GM12878 (cell line): ENCODE measurements around the gene SMIM20. TPM values are rescaled to one million over a fixed set of nuclear protein-coding genes. Genes with fewer than 3 reads are reported as not detected.

Source experiments
- ATAC-seq: fragments of 200-7000 bp; cut with Tn5 transposase; 3 replicates; pipeline ENCODE4 v1.9.1; 2020; ENCODE audit warnings: mild to moderate bottlenecking, moderate library complexity
- BruUV-seq: library from RNA; stranded (reverse); fragments of 400-500 nt; replicated peaks from 2 replicates; lab custom pipeline; 2021; lab: Mats Ljungman, UMichigan
- CTCF ChIA-PET: fragments of 300-600 bp; sonication (Branson Sonifier 250); formaldehyde crosslinking; extraction: SDS; loops from one replicate; lab custom pipeline; 2021; ENCODE audit warnings: inconsistent platforms; lab: Yijun Ruan, JAX
- POLR2A ChIA-PET: fragments of 350-600 bp; formaldehyde crosslinking; extraction: SDS; loops from one replicate; lab custom pipeline; 2021; ENCODE audit warnings: inconsistent platforms; lab: Charles Lee
- RAD21 ChIA-PET: fragments of 300-600 bp; sonication (Branson Sonifier 250); formaldehyde crosslinking; loops from one replicate; lab custom pipeline; 2023; ENCODE audit warnings: antibody characterized with exemption; ENCODE audit not compliant: unreplicated experiment; lab: Charles Lee
- SMC1A ChIA-PET: fragments of 300-600 bp; sonication (Branson Sonifier 250); formaldehyde crosslinking; loops from one replicate; lab custom pipeline; 2023; ENCODE audit not compliant: unreplicated experiment, uncharacterized antibody; lab: Charles Lee
- DNase-seq: peaks from one replicate; pipeline ENCODE4 v3.0.0-alpha.2; 2011; ENCODE audit warnings: low read depth, low spot score
- FAIRE-seq: peaks from 3 replicates; lab custom pipeline; 2011; peaks lifted over from hg19 to GRCh38; lab: Jason Lieb, UNC
- H2AFZ ChIP-seq: 2 replicates; pipeline ENCODE4 v1.6.0; 2011; ENCODE audit warnings: low read depth, low read length, control low read depth; ENCODE audit not compliant: control insufficient read depth
- H3K27ac ChIP-seq: 2 replicates; pipeline ENCODE4 v1.5.1; 2011; ENCODE audit warnings: control low read depth; ENCODE audit not compliant: control insufficient read depth, insufficient read depth
- H3K27me3 ChIP-seq, 2 experiments: replicated peaks in 1 of 2; 2 replicates each; pipeline versions ENCODE4 v1.6.0 to v1.6.1; 2011; ENCODE audit warnings: low read length in 1 of 2; ENCODE audit not compliant: control insufficient read depth in 2 of 2, insufficient read depth in 2 of 2
- H3K36me3 ChIP-seq, 2 experiments: 2 replicates each; pipeline ENCODE4 v1.5.1; 2011; ENCODE audit warnings: low read length in 1 of 2; ENCODE audit not compliant: control insufficient read depth in 2 of 2, insufficient read depth in 2 of 2
- H3K4me1 ChIP-seq: 2 replicates; pipeline ENCODE4 v1.6.1; 2011; ENCODE audit warnings: mild to moderate bottlenecking, low read length, moderate library complexity, mixed read lengths; ENCODE audit not compliant: control insufficient read depth, insufficient read depth
- H3K4me2 ChIP-seq: 2 replicates; pipeline ENCODE4 v1.6.0; 2011; ENCODE audit warnings: control low read depth; ENCODE audit not compliant: control insufficient read depth, insufficient read depth
- H3K4me3 ChIP-seq: fragments of 200-600 bp; sonication (generic); 2 replicates; pipeline ENCODE4 v1.5.1; 2016
- H3K79me2 ChIP-seq: 2 replicates; pipeline ENCODE4 v1.6.0; 2011; ENCODE audit warnings: low read length; ENCODE audit not compliant: control insufficient read depth, insufficient read depth
- H3K9ac ChIP-seq: 2 replicates; pipeline ENCODE4 v1.8.0; 2011; ENCODE audit warnings: low read length, control low read depth, mixed read lengths; ENCODE audit not compliant: control insufficient read depth, insufficient read depth
- H3K9me3 ChIP-seq: replicated peaks from 3 replicates; pipeline ENCODE4 v1.5.1; 2011; ENCODE audit warnings: mild to moderate bottlenecking, low read length; ENCODE audit not compliant: control insufficient read depth, insufficient read depth
- H4K20me1 ChIP-seq: 2 replicates; pipeline ENCODE4 v1.6.0; 2011; ENCODE audit not compliant: control insufficient read depth, insufficient read depth
- CEBPB ChIP-seq, 2 experiments: fragments of 150-350 bp in 1 of 2; IDR thresholded peaks; 2 replicates each; pipeline ENCODE4 v1.6.1; 2012 to 2014; ENCODE audit warnings: low read depth in 2 of 2, low read length in 2 of 2, borderline replicate concordance in 1 of 2, inconsistent platforms in 1 of 2
- CEBPZ ChIP-seq: fragments of 150-350 bp; IDR thresholded peaks from 2 replicates; pipeline ENCODE4 v1.6.1; 2016; ENCODE audit warnings: low read depth, low read length
- EGR1 ChIP-seq, 2 experiments: IDR thresholded peaks; 1 replicate in 1 of 2; 2 replicates in 1 of 2; pipeline ENCODE4 v1.6.1; 2011 to 2012; ENCODE audit warnings: low read depth in 2 of 2, low read length in 2 of 2, borderline replicate concordance in 1 of 2, mild to moderate bottlenecking in 1 of 2, moderate library complexity in 1 of 2
- HCFC1 ChIP-seq: fragments of 150-350 bp; IDR thresholded peaks from 2 replicates; pipeline ENCODE4 v1.6.1; 2014; ENCODE audit warnings: low read length
- IKZF2 ChIP-seq, 2 experiments: fragments of 450-650 bp; IDR thresholded peaks; 2 replicates each; pipeline ENCODE4 v1.6.1; 2017; ENCODE audit warnings: mild to moderate bottlenecking in 2 of 2, moderate library complexity in 2 of 2
- IRF3 ChIP-seq: fragments of 450-650 bp; IDR thresholded peaks from 2 replicates; pipeline ENCODE4 v1.6.1; 2014; ENCODE audit warnings: mild to moderate bottlenecking
- KLF5 ChIP-seq: fragments of 450-650 bp; IDR thresholded peaks from 2 replicates; pipeline ENCODE4 v1.6.1; 2014; ENCODE audit warnings: mild to moderate bottlenecking; ENCODE audit not compliant: partially characterized antibody
- MTA2 ChIP-seq: fragments of 450-650 bp; IDR thresholded peaks from 2 replicates; pipeline ENCODE4 v1.6.1; 2016; ENCODE audit warnings: low read depth, mild to moderate bottlenecking, moderate library complexity
- SPI1 ChIP-seq: IDR thresholded peaks from 2 replicates; pipeline ENCODE4 v1.6.1; 2011; ENCODE audit warnings: low read depth, mild to moderate bottlenecking, low read length, moderate library complexity, borderline replicate concordance; ENCODE audit not compliant: insufficient read depth
- STAT3 ChIP-seq: IDR thresholded peaks from 2 replicates; pipeline ENCODE4 v1.6.1; 2011; ENCODE audit warnings: low read depth, low read length, improper control_type of control experiment
- ZBTB40 ChIP-seq: fragments of 450-650 bp; IDR thresholded peaks from 2 replicates; pipeline ENCODE4 v1.6.1; 2016; ENCODE audit warnings: mild to moderate bottlenecking, moderate library complexity, borderline replicate concordance
- ZZZ3 ChIP-seq: IDR thresholded peaks from 2 replicates; pipeline ENCODE4 v1.6.1; 2011; ENCODE audit warnings: low read depth; ENCODE audit not compliant: control insufficient read depth, insufficient read length
- WGBS: methylation state at CpG from one replicate; pipeline ENCODE4 v1.1.6; 2016; ENCODE audit warnings: low lambda C conversion rate; ENCODE audit not compliant: insufficient replicate concordance, insufficient coverage; ENCODE audit errors: missing lambda C conversion rate; 5-methylcytosine and 5-hydroxymethylcytosine counted together
- in situ Hi-C: fragments of 300-500 bp; cut with MboI; formaldehyde crosslinking; loops from 9 replicates; pipeline ENCODE4 v1.14.3; 2018; ENCODE audit warnings: mixed read lengths
- intact Hi-C: fragments of 100-400 bp; cut with micrococcal nuclease; formaldehyde crosslinking; loops from one replicate; pipeline ENCODE4 v1.14.2; 2022; ENCODE audit not compliant: unreplicated experiment
- polyA plus RNA-seq, 11 experiments: library from polyadenylated mRNA; depleted of rRNA in 4 of 11; unstranded in 6 of 11; stranded (reverse) in 5 of 11; fragments of >200 nt; fragmentation: Nextera tagmentation in 4 of 11; fragmentation: Illumina TruSeq in 1 of 11; extraction: Ambion mirVana in 4 of 11; extraction: Trizol in 1 of 11; gene quantifications; 1 replicate in 1 of 11; 2 replicates in 10 of 11; pipeline versions ENCODE4 v1.2.1 to v1.2.3, GENCODE V29; 2011 to 2016; ENCODE audit warnings: inconsistent platforms in 2 of 11, missing spikeins in 2 of 11, low read depth in 1 of 11
- total RNA-seq, 4 experiments: library from RNA; depleted of rRNA in 3 of 4; stranded (reverse); fragments of >200 nt in 3 of 4; fragmentation: Illumina TruSeq in 1 of 4; extraction: Trizol in 1 of 4; gene quantifications; 2 replicates each; pipeline versions ENCODE4 v1.2.1 to v1.2.3, GENCODE V29; 2013 to 2021

The SMIM20 gene
- total and polyA plus RNA-seq, 10 of the 15 experiments (the other 5 are each of a cell fraction or from before 2014, with no cell fraction given), result 17.3 to 38.0 (median 28.8) TPM

GRCh38 chr4:25903900-25904747 lies 9.9 kb upstream of the SMIM20 start (continued):
- no peak for TF ChIP-seq CEBPZ

- Histone ChIP-seq H2AFZ (no peak overlapping the region), H3K27ac (peak overlapping the region; percentile 4; the same call in 1 of the 2 replicates), H3K9me3 (no peaks in the 10 kb centered on the region), H3K4me2 (0 out of 2 replicates have a peak overlapping the region, but pooled peaks have one; percentile 30), H3K4me3 (no peak overlapping the region), H4K20me1 (no peaks in the 10 kb centered on the region), H3K4me1 (peaks cover 12% of the 10 kb centered on the region), H3K9ac (no peak overlapping the region), H3K79me2 (no peaks in the 10 kb centered on the region), H3K27me3 (no peaks in the 10 kb centered on the region), H3K36me3 (no peaks in the 10 kb centered on the region)
- CTCF ChIA-PET, result interaction anchor here (1.5 kb wide), 1 partner anchor 49 kb away, joined by 3 read pairs; no protein-coding TSS in a partner anchor
- RAD21 ChIA-PET, result interaction anchor here (1.3 to 1.4 kb wide), 2 partner anchors 45 to 48 kb away, joined by 3 to 5 read pairs; no protein-coding TSS in a partner anchor
- intact Hi-C loops (no loop called here), in situ Hi-C loops (no loop called here)
- peak; percentile 52 for FAIRE-seq
- DNase-seq, result no peak
- SMC1A ChIA-PET, result interaction anchor here (1.2 to 3.0 kb wide), 11 partner anchors 8 to 67 kb away, joined by 3 to 10 read pairs (median 4); no protein-coding TSS in a partner anchor
- 50% methylated on average over 3 of the region's 3 CpGs for WGBS
- POLR2A ChIA-PET, result interaction anchor here (1.2 to 1.5 kb wide), 2 partner anchors 21 to 27 kb away, joined by 3 to 6 read pairs; no protein-coding TSS in a partner anchor
- ATAC-seq, result no peak
- BruUV-seq, result no TSS peak
- TF ChIP-seq IKZF2 (IDR thresholded peaks at IDR 0.05), result no peak
- TF ChIP-seq EGR1 (IDR thresholded peaks at IDR 0.05; ENCODE audit: borderline replicate concordance in 1 of 2, low read depth in 2 of 2, low read length in 2 of 2), result no peak
- no peak for TF ChIP-seq CEBPB (IDR thresholded peaks at IDR 0.05; ENCODE audit: borderline replicate concordance in 1 of 2, low read depth in 2 of 2, low read length in 2 of 2)
- TF ChIP-seq ZBTB40, result no peak
- TF ChIP-seq SPI1, result no peak
- no peak for TF ChIP-seq ZZZ3
- no peak for TF ChIP-seq IRF3
- TF ChIP-seq HCFC1, result no peak
- TF ChIP-seq MTA2, result no peak
- TF ChIP-seq STAT3, result no peak
- no peak for TF ChIP-seq KLF5
Measured at GRCh38 chr4:25904748-25905082, 9.3 kb upstream of the SMIM20 start.
